Tibial nerve (tissue), 4 donors: ENCODE results near the gene SH3TC1. TPM values are rescaled to one million over a fixed set of nuclear protein-coding genes. Genes with fewer than 3 reads are reported as not detected.

ENCODE experiments used
- DNase-seq, 2 donors: peaks; one replicate each; pipeline ENCODE4 v3.0.0-alpha.2; 2019; ENCODE audit warnings: low spot score in 2 of 2
- H3K27ac ChIP-seq, 4 donors: fragments of 200-600 bp; sonication (generic) in 3 of 4; one replicate each; pipeline ENCODE4 v1.5.1; 2017 to 2019; ENCODE audit warnings: mild to moderate bottlenecking in 1 of 4
- H3K27me3 ChIP-seq, 2 donors: fragments of 200-600 bp; sonication (generic) in 1 of 2; one replicate each; pipeline versions ENCODE4 v1.5.1 to v1.6.0; 2017 to 2019
- H3K36me3 ChIP-seq, 3 donors: fragments of 200-600 bp; sonication (generic); one replicate each; pipeline ENCODE4 v1.5.1; 2018 to 2019
- H3K4me1 ChIP-seq, 4 donors: fragments of 200-600 bp; sonication (generic) in 3 of 4; one replicate each; pipeline ENCODE4 v1.5.1; 2017 to 2019
- H3K4me3 ChIP-seq, 4 donors: fragments of 200-600 bp; sonication (generic) in 3 of 4; one replicate each; pipeline ENCODE4 v1.5.1; 2017 to 2019; ENCODE audit warnings: mild to moderate bottlenecking in 1 of 4, moderate library complexity in 1 of 4
- H3K9me3 ChIP-seq, 4 donors: fragments of 200-600 bp; sonication (generic) in 3 of 4; one replicate each; pipeline ENCODE4 v1.5.1; 2017 to 2019
- EP300 ChIP-seq, 2 donors: sonication (generic); formaldehyde crosslinking; IDR thresholded peaks; one replicate each; pipeline ENCODE4 v1.6.1; 2017; ENCODE audit warnings: antibody characterized with exemption in 2 of 2, mild to moderate bottlenecking in 1 of 2
- POLR2A ChIP-seq, 2 donors: fragments of 450-650 bp; IDR thresholded peaks; one replicate each; pipeline ENCODE4 v1.6.1; 2017; ENCODE audit warnings: antibody characterized with exemption in 2 of 2, mild to moderate bottlenecking in 2 of 2, moderate library complexity in 2 of 2
- WGBS, 2 donors: methylation state at CpG; one replicate each; pipeline ENCODE4 v1.1.5; 2018; 5-methylcytosine and 5-hydroxymethylcytosine counted together
- total RNA-seq, 4 donors: library from RNA; depleted of rRNA; stranded (reverse); fragments of >200 nt; gene quantifications; one replicate each; pipeline ENCODE4 v1.1.0, GENCODE V29; 2016
- TF ChIP-seq, protein P1 (sequence below), 5 experiments: fragments of 200-600 bp in 3 of 5; fragments of 450-650 bp in 2 of 5; sonication (generic) in 3 of 5; IDR thresholded peaks; one replicate each; pipeline ENCODE4 v1.5.1; 2016 to 2019; ENCODE audit warnings: antibody characterized with exemption in 5 of 5, mild to moderate bottlenecking in 3 of 5, moderate library complexity in 2 of 5

Gene SH3TC1
- total RNA-seq, 4 donors from 2014 or later: 31.6 to 176 (median 69.7) TPM

DNA sequence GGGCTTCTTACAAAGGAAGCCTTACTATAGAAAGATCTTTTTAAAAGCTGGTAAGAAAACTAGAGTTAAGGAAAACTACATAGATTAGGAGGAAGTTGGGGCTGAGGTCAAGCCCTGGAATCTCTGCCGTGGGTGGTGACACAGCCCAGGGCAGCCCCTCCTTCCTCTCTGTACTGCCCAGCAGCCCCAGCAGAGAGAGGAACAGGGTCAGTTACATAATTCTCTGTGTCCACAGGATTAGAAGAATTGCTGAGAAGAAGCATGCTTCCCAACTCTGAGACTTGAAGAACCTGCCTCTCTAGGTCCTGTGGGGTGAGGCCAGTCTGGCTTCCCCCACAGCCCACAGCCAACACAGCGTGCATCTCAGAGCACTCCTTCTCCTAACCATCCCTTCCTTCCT, 31.3 kb upstream of the SH3TC1 start:
- Histone ChIP-seq H3K27ac (peak overlapping the region in 1 of 4 donors; percentile 56), H3K27me3 (no peaks in the 10 kb centered on the region), H3K36me3 (no peaks in the 10 kb centered on the region), H3K9me3 (peaks cover 0 to 15% (median 0%) of the 10 kb centered on the region in 4 donors), H3K4me3 (no peak overlapping the region), H3K4me1 (no peaks in the 10 kb centered on the region)
- WGBS, 2 donors: 20 to 27% methylated on average over 2 of the region's 2 CpGs
- DNase-seq: no peak
- TF ChIP-seq EP300 (IDR thresholded peaks at IDR 0.05) (peak in 1 of 2 donors; percentile 46), POLR2A (IDR thresholded peaks at IDR 0.05) (no peak)

GRCh38 chr4:8168232-8168631, 30.9 kb upstream of the SH3TC1 start:
- Histone ChIP-seq H3K36me3 (no peaks in the 10 kb centered on the region), H3K9me3 (peaks cover 0 to 15% (median 0%) of the 10 kb centered on the region in 4 donors), H3K27me3 (no peaks in the 10 kb centered on the region), H3K27ac (peak overlapping the region in 1 of 4 donors; percentile 56), H3K4me3 (no peak overlapping the region), H3K4me1 (no peaks in the 10 kb centered on the region)
- WGBS, 2 donors: 100% methylated on average over 1 of the region's 1 CpG
- no peak for TF ChIP-seq POLR2A (IDR thresholded peaks at IDR 0.05)
- TF ChIP-seq, protein P1, sequence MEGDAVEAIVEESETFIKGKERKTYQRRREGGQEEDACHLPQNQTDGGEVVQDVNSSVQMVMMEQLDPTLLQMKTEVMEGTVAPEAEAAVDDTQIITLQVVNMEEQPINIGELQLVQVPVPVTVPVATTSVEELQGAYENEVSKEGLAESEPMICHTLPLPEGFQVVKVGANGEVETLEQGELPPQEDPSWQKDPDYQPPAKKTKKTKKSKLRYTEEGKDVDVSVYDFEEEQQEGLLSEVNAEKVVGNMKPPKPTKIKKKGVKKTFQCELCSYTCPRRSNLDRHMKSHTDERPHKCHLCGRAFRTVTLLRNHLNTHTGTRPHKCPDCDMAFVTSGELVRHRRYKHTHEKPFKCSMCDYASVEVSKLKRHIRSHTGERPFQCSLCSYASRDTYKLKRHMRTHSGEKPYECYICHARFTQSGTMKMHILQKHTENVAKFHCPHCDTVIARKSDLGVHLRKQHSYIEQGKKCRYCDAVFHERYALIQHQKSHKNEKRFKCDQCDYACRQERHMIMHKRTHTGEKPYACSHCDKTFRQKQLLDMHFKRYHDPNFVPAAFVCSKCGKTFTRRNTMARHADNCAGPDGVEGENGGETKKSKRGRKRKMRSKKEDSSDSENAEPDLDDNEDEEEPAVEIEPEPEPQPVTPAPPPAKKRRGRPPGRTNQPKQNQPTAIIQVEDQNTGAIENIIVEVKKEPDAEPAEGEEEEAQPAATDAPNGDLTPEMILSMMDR (IDR thresholded peaks at IDR 0.05): peak in 2 of 5 experiments; percentile 20 to 34
- TF ChIP-seq EP300 (IDR thresholded peaks at IDR 0.05): no peak
- DNase-seq: no peak

DNA sequence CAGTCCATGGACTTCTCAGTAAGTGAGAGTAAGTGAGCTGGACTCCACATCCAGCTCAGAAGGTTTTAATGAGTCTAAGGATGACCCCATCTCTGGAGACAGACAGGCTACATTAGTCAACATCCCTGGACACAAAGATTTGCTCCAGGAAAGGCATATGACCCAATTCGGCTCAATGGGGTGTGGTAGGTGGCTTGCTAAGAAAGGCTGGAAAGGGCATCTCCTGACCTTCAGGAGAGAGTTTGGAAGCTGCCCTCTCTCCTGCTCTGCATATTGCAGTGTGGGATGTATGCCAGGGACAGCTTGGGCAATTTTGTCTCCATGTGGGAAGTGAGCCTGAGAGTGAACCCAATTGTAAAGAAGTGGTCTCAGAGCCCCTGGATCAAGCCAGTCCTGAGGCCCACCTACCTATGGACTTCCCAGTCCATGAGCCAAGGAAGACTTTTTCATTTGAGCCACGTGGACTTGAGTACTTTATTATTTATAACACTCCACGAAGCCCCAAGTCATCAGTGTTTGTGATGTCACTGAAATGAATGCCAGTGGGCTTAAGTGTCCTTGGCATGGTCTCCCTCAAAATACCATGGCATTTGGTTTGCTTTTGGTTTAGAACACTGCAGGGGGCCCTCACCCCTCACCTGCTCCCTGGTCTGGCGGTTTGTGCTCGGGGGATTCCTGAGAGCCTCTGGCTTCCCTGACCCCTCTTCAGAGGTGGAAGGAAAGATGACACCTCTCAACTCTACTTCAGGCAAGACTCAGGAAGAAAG, 30.1 kb upstream of the SH3TC1 start:
- DNase-seq: no peak
- WGBS, 2 donors: 86 to 92% methylated on average over 4 to 5 of the region's 5 CpGs
- Histone ChIP-seq H3K36me3 (no peaks in the 10 kb centered on the region), H3K4me3 (no peak overlapping the region), H3K9me3 (peaks cover 0 to 15% (median 0%) of the 10 kb centered on the region in 4 donors), H3K27ac (peak overlapping the region in 1 of 4 donors; percentile 56), H3K4me1 (no peaks in the 10 kb centered on the region), H3K27me3 (no peaks in the 10 kb centered on the region)
- TF ChIP-seq POLR2A (IDR thresholded peaks at IDR 0.05) (no peak), EP300 (IDR thresholded peaks at IDR 0.05) (no peak)
- TF ChIP-seq, protein P1 (IDR thresholded peaks at IDR 0.05): no peak

DNA sequence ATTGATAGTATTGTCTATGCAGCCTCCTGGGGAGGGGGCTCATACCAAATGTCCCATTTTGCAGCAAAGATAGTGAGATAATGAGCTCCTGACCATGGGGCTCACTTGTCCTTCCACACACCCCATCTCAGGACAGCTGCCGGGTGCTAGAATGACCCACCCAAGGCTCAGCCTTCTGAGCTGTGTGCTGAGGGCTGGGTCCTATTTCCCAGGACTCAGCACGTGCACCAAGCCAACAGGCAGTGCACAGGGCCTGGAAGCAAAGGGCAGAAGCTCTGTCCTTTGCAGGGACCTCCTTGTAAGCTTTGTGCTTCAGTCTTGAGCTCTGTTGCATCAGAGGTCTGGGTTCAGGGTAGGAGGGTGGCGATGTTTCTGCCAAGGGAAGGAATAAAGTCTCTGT, 29.3 kb upstream of the SH3TC1 start:
- H3K4me3 ChIP-seq: no peak overlapping the region
- no peak for DNase-seq
- TF ChIP-seq POLR2A (IDR thresholded peaks at IDR 0.05) (no peak), EP300 (IDR thresholded peaks at IDR 0.05) (no peak)
- TF ChIP-seq, protein P1 (IDR thresholded peaks at IDR 0.05): no peak
- H3K27me3 ChIP-seq: no peaks in the 10 kb centered on the region
- no peak overlapping the region for H3K27ac ChIP-seq
- peaks cover 0 to 15% (median 0%) of the 10 kb centered on the region in 4 donors for H3K9me3 ChIP-seq
- 85 to 87% methylated on average over 3 of the region's 3 CpGs for WGBS, 2 donors
- H3K36me3 ChIP-seq: no peaks in the 10 kb centered on the region
- no peaks in the 10 kb centered on the region for H3K4me1 ChIP-seq

GRCh38 chr4:8170341-8170740, 28.7 kb upstream of the SH3TC1 start:
- H3K4me3 ChIP-seq: no peak overlapping the region
- H3K4me1 ChIP-seq: no peaks in the 10 kb centered on the region
- TF ChIP-seq, protein P1 (IDR thresholded peaks at IDR 0.05): no peak
- TF ChIP-seq EP300 (IDR thresholded peaks at IDR 0.05) (no peak), POLR2A (IDR thresholded peaks at IDR 0.05) (no peak)
- 94% methylated on average over 10 to 11 of the region's 11 CpGs for WGBS, 2 donors
- no peak overlapping the region for H3K27ac ChIP-seq
- DNase-seq: no peak
- peaks cover 0 to 15% (median 0%) of the 10 kb centered on the region in 4 donors for H3K9me3 ChIP-seq
- no peaks in the 10 kb centered on the region for H3K27me3 ChIP-seq
- H3K36me3 ChIP-seq: no peaks in the 10 kb centered on the region
